ENCODE measurements around the gene GREM2.

DNA sequence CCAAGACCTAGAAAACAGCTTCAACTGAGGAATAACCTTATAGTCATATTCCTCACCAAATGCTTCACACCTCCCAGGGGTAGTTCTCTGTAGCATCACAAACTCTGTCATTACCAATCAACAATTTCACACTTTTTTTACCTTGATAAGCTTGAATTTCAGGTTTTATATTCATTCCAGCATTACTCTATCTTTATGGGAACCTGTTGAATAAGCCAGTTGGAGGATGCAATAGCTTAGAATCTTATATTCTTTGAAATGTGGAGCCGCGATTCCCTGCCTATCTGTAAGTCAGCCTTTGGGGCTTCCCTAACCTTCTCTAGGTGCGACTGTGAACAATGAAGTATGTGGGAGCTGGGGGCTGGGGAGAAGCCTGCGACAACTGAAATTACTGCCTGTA, 145.4 kb downstream of the GREM2 start:
- TF ChIP-seq EZH2 (IDR thresholded peaks at IDR 0.05) (no peak), POLR2AphosphoS5 (IDR thresholded peaks at IDR 0.05; ENCODE audit: borderline replicate concordance, low read depth, low read length) (no peak)

All from SK-N-MC (cell line).